HG03575 (cell line): ENCODE data around the gene ELK3.

Experiments used
- ATAC-seq: cut with Tn5 transposase; IDR thresholded peaks from one replicate; pipeline ENCODE4 v1.9.1; 2021; ENCODE audit not compliant: unreplicated experiment, insufficient number of reproducible peaks, low FRiP score; ENCODE audit errors: extremely low read depth

Gene ELK3

GRCh38 chr12:96186607-96187301 is 7.4 kb upstream of the ELK3 start:
- no peak for ATAC-seq

GRCh38 chr12:96187956-96188355 is 6.2 kb upstream of the ELK3 start:
- no peak for ATAC-seq

GRCh38 chr12:96189781-96190180 is 4.4 kb upstream of the ELK3 start:
- no peak for ATAC-seq

- ATAC-seq: no peak
Observed at GRCh38 chr12:96190413-96191108, 3.6 kb upstream of the ELK3 start.

GRCh38 chr12:96192926-96193573 is 1.1 kb upstream of the ELK3 start:
- ATAC-seq: no peak

GRCh38 chr12:96194576-96194889 is 358 bp downstream of the ELK3 start:
- ATAC-seq: no peak

GRCh38 chr12:96194971-96195844 is 1.0 kb downstream of the ELK3 start:
- ATAC-seq: peak; percentile 53

GRCh38 chr12:96195845-96196451 is 1.8 kb downstream of the ELK3 start:
- no peak for ATAC-seq

GRCh38 chr12:96196781-96197180 is 2.6 kb downstream of the ELK3 start:
- no peak for ATAC-seq

GRCh38 chr12:96197503-96198272 is 3.5 kb downstream of the ELK3 start:
- ATAC-seq: no peak

- ATAC-seq: no peak
Observed at GRCh38 chr12:96198965-96199364, 4.8 kb downstream of the ELK3 start.

GRCh38 chr12:96199464-96199863 is 5.3 kb downstream of the ELK3 start:
- ATAC-seq: no peak

- no peak for ATAC-seq
Observed at GRCh38 chr12:96201272-96202227, 7.4 kb downstream of the ELK3 start.

GRCh38 chr12:96204381-96204780 is 10.2 kb downstream of the ELK3 start:
- ATAC-seq: no peak

GRCh38 chr12:96205908-96206307 is 11.7 kb downstream of the ELK3 start:
- ATAC-seq: no peak

GRCh38 chr12:96206936-96207662 is 12.9 kb downstream of the ELK3 start:
- ATAC-seq: no peak

GRCh38 chr12:96208346-96208745 is 14.2 kb downstream of the ELK3 start:
- ATAC-seq: no peak
